Activated naive CD4-positive, alpha-beta T cell treated with Interleukin-2 at 50 U/mL for 16 hours (primary cell): ENCODE measurements around the gene SNX9.

ENCODE experiments used
- DNase-seq: peaks from one replicate; pipeline ENCODE4 v3.0.0-alpha.2; 2020

SNX9 gene

DNA sequence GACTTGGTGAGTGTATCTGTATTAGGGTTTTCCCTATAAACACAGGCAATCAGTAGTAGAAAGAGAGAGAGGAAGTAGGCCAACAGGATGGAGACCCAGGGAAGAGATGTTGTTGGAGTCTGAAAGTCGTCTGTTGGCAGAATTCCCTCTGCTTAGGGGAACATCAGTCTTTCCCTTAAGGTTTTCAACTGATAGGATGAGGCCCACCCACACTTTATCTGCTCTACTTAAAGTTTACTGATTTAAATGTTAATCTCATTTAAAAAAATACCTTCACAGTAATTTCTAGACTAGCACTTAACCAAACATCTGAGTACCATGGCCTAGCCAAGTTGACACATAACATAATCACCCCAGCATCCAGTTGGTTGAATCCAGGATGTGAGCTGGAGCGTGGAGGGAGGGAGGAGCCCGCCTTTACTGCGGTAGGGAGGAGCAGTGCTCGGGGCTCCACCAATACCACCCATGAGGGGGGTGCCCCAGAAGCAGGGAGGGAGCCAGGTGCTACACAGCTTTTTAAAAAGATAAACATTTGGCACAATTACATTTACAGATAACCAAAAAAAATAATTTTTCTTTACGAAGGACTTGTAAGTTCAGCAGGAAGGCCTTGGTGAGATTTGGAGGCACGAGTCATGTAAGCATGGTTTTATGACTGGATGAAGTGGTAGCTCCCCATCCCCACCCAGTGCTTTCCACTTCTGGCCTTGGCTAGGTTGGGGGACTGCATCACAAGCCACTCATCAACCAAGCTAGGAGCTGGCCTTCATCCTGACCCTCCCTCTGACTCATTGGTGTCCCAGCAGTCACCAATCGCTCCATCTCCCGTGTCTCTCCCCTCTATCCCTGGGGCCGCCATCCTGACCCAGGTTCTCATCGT lies 18.4 kb upstream of the SNX9 start:
- no peak for DNase-seq

DNA sequence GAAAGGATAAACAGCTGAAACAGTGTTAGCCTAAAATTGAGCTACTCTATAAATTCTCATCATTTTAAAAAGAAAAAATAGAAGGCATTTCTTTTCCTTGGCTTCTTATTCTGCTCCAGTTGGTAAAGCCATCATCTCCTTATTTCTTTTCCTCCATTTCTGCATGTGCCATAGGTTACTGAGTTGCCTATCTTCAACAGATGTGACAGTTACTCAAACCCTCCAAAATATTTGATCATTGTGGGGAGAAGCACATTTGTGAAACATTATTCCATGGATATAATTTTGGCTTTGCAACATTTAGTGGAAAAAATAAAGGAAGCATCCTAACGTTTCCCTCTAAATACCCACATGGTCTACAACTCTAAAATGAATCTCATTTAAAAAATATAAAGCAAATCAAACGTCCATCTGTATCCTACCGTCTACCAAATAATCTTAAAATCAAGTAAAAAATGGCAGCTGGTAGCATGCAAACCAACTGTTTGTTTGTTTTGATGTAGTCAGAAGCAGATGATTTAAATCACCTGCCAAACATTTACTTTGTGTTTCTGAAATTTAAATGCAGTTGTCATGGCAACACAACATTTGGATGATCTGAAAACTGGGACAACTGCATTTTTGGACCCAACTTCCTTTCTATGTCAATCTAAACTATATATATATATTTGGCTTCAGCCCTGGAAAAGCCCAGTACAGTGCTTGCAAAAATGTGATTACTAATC lies 16.8 kb upstream of the SNX9 start:
- no peak for DNase-seq

DNA sequence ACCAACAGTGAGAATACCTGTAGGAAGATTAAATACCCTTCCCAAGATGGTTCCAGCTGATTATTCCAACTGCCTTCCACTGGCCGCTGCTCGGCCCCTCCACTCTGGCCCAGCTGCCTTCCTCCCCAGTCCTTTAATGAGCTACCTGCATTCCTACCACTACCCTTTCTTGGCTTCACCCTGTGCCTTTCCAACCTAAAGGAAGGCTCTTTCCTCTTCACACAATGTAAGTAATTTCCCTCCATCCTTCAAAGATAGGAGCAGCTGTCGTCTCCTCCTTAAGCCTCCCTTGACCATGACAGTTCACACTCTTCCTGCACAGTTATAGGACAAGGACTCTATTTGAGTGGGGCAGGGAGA lies 16.2 kb upstream of the SNX9 start:
- DNase-seq: no peak

DNA sequence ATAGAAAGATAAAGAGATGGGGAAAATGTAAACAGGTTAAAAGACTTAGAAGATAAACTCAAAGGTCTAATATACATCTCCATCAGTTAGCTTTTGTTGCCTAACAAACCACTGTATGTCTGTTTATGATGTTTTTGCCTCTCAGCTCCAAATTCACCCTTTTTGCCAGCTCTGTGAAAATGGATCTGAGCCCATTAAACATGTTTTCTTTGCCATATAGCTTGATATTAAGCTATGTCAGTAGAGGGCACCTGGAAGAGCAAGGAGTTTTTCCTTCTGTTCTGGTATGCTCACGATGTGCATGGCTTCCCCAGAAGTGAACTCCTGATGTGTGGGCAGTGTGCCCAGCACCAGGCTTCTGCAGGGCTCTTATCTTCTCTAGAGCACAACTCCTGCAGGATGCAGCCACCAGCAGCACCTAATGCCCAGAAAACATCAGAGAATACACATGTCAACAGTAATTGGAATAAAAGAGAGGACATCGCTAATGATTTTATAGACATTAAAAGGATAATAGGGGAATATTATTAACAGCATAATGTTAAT lies 14.6 kb upstream of the SNX9 start:
- DNase-seq: no peak

DNA sequence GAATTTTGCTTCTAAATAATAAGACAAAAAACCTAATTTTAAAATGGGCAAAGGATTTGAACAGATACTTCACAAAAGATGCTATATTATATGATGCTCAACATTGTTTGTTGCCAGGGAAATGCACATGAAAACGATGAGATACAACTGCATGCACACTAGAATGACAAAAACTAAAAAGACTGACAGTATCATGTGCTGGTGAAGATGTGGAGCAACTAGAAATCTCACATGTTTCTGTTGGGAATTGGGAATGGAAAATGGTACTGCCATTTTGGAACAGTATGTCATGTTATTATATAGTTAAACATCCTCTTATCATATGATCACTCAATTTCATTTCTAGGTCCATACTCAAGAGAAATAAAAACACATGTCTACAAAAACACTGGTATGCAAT lies 13.4 kb upstream of the SNX9 start:
- no peak for DNase-seq

DNA sequence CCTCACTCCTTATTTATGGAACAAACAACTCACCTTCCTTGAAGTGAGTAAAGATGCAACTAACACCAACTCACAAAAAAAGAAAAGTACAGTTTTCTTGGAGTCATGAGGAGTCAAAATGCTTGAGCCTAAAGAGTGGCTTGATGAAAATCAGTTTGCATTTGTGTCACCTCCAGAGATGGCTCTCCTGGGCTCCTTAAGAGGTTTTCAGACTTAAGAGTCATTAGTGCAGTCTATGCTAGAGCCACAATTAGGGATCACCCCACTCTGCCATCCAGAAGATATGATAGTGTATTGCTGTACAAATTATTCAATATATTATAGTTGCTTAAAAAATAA lies 11.9 kb upstream of the SNX9 start:
- no peak for DNase-seq

DNA sequence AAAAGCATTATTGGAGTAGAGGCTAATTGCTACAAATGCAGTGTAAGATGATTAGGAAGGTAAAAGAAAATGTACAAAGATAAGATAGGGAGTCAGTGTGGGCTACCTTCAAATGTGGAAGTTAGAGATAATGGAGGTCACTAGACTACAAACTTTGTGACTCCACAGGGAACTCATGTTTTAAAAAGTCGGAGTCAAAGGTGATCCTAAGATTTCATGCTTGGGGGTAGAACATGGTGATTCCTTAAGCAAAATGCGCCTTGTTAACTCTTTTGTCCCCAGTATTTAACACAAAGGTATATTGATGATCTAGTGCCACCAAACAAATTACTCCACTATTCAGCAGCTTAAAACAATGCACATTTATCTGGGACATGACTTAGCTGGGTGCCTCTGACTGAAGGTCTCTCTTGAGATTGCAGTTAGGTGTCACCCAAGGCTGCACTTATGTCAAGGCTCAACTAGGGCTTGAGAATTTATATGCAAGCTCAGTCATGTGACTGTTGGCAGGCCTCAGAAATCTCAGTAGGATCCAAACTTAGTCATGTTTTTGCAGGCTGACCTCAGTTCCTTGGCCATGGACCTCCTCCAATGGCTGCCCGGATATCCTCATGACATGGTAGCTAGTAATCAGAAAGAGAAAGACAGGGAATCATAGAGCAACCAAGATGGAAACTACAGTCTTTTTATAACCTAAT lies 11.4 kb upstream of the SNX9 start:
- no peak for DNase-seq

DNA sequence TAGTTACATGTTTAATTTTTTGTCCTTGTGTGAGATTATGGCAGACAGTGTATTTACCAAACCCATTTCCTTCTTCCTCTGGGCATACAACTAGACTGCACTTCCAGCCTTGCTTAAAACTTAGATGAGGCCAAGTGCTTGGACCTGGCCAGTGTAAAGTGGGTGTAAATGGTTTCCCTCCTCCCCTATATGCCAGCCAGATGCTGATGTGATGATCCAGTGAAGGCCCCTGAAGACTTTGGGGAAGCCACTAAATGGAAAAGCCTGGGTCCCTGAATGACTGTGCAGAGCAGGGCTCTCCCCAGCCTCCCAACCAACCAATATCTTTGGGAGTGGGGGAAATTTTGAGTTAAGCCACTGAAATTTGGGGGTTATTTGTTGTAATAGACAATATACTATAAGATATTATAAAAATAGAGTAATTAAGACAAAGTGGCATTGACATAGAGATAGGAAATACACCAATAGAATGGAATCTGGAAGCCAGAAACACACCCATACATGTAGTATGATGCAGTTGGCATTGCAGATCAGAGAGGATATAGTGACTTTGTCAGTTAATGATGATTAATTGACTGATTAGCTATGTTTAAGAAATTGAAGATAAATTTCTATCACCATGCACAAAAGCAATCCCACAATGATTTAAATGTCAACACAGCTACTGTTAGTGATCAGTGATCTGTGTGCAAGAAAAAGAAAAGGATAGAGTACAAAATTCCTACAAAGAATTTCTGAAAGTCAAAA lies 10.4 kb upstream of the SNX9 start:
- DNase-seq: no peak

DNA sequence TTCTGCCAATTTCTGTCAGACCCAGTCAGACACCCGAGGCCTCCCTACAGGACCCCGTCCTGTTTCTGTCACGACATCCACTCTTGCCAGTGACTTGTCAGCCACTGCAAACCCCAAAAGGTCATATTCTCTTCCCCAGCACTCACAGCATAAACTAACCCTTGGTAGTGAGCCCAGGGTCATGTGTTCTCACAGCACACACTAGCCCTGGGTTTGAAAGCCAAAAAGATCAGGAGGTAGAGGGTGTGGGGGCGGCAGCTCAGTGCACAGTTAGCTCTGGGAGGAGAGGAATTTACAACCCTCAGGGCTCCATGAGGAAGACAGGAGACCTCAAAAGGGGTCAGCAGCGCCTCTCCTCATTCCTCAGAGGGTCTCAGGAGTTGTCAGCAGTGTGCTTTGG lies 9.9 kb upstream of the SNX9 start:
- no peak for DNase-seq

DNA sequence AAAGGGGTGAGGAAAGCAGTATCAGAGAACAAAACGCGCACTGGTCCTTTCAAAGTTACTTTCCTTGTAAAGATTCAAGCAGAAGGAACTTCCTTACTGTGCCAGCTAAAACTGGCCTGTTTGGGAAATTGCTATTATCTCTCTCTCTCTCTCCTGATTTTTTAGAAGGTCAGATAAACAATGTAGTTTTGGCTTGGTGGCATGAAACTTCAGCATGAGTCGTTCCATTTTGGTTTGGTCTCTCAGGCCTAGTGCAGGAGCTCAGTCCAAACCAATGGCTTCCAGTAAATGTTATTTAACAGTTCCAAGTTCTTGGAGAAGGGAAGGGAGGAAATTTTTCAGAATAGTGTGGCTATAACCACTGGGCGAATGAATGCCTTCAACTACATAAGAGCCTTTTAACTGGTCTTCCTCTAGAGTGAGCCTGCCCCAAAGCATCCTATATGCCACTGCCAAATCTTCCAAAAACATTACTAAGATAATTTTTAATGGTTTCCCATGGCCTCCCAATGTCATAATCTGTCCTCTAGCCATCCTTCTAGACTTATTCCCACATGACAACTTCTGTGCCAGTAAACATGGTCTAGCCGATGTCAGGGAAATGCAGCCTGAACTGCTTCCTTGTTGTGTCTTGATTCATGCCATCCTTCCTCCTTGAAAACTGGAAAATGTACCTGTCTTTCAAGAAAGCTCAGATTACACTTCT lies 9.1 kb upstream of the SNX9 start:
- DNase-seq: no peak

DNA sequence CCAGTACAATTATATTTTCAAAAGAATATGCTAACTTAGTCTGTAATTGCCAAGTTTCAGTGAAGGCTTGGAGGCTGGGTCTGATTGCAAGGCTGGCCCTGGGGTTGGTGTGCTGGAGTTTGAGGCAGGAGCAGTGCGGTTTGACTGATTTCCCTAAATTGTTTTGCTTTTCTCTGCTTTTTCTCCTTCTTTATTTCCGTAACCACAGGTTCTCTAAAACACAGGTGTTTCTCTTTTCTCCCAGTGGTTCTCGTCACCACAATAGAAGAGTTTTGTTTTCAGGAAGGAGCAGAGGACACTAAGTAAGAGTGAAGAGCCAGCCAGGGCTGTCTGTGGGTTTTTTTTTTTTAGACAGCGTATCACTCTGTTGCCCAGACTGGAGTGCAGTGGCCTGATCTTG lies 8.2 kb upstream of the SNX9 start:
- no peak for DNase-seq

DNA sequence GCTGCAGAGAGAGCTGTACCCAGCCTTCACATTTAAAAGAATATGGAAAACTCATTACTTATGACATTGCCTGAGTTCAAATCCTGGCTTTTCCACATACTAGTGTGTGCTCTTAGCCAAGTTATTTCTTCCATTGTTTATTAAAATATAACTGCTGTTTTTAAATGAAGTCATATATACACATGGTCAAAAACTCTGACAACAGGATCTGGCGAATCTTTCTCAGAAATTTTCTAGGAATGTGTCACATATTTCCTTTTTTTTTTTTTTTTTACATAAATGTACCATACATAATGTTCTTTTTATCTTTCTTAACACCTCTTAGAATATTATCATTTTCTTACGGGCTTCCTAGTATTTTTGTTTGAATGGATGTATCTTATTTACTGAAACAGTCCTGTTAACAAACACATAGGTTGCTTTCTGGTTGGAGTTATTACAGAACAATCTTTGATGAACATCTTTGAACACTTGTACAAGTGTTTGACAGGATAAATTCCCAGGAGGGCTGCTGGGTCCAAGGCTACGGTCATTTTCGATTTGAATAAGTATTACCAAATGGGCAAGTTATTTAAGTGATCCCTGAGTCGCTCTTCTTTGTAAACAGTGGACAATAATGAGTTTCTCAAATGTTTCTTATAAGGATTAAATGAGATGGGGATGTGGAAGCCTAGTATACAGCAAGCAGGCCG lies 1.6 kb upstream of the SNX9 start:
- no peak for DNase-seq

DNA sequence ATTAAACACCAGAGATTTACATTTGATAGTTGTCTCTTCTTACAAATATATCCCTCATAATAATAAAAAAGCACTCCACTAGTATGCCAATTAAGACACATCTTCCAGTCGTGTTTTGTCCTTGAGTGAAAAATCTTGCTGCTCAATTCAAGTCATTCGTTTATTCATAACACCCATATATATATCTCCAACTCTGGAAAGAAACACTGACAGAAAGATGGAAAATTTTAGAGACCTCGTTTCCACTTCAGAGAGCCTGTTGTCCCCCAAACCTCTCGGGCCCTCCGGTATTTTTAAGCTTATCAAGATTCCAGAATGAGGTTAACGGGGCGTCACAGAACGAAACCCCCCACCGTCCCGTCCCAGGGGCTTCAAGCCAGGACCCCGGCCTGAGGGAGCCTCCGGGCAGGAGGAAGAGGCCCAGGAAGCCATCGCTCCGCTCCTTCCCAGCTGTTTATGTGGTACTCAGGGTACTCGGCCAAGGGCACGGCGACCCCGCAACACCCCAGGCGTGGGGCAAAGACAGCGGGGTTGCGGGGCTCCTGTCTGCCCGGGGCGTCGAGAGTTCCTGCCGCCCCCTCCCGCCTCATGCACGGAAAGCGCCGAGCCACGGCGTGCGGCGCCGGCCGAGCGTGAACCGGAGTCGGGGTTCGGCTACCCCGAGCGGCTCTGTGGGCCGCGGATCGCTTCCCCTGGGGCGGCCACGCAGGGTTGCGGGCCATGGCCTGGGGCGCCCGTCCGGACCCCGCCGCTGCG lies 623 bp upstream of the SNX9 start:
- peak; percentile 38 for DNase-seq

DNA sequence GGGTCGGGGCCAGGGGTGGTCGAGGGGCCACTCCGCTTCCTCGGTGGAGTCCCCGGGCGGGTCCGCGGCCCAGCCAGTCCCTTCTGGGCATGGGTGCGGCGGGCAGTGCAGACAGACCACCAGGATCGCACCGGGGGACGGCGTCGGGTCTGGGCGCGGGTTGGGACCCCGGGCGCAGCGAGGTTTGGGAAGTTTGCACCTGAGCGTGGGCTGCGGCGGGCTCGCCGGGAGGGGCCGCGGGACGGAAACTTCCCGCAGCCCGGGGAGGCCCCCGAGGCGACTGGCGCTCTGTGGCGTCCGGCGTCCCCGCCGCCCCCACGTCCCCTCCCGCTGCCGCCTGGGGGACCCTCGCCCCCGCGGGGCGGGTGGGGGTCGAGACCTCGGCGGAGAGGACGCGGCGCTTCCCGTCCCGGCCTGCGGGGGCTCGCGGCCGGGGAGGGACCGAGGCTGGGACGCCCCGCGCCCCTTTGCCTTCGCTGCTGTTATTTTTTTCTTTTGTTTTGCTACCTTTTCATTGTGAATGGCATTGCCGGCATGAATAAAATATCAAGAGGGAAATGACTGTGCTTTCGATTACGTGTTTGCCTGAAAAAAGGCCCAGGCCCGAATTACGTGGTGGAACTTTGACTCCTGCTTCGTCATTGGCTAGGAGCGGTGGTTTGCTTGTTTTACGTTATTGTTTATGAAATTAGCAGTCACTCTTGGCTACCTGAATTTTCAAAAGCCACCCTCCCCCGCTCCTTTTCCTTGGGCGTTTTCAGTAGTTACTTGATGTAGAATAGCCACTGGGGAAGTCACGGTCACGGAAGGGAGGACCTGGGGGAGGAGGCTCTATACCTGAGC lies 703 bp downstream of the SNX9 start:
- peak; percentile 83 for DNase-seq

DNA sequence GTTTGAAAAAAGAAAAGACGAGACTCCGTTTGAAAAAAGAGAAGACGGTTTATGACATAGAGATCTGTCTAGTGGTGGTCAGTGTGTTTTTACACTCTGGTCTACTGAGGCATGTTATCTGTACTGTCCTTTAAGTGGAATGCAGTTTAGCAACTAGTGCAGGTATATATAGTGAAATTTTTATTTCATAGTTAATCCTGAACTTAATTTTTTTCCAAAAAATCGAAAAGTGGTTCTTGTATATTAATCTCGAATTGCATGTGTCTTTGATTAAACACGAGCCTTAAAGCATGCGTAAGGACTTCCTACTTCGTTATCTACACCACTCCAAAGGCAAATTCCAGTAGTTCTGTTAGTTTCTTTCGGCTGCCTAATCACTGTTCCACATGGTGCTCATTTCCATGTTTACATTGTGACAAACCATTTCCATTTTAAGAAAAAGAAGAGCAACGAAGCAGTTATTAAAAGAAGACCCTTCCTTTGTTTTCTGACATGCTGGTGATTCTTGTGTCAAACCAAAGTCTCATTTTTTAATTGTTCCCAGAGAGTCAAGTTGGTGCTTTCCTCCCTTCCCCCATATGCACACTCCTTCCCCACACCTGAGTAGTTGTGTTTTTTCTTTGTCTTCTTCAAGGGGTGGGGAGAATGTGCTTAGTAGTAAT lies 2.3 kb downstream of the SNX9 start:
- no peak for DNase-seq

DNA sequence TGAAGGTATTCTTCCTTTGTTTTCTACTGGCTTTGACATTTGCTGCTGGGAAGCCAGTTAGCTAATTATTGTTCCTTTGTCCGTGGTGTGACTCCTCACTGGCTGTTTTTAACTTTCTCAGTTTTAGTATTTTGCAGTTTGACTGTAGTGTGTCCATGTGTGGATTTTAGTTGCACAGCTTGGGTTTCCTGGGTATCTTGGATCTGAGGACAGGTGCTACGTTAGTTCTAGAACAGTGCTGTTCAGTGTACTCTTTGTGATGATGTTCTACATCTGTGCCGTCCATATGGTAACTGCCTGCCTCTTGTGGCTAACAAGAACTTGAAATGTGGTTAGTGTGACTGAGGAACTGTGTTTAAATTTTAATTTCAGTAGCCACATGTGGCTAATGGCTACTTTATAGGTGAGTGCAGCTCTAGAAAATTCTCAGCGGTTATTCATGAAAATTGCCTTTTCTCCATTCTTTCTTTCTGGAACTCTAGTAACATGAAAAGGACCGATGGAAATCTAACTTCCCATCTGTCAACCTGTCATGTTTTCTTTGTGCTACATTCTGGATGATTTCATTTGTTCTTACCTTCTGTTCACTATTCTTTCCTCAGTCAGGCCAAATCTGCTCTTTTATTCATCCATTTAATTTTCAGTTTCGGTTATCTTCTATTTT lies 7.4 kb downstream of the SNX9 start:
- DNase-seq: no peak

DNA sequence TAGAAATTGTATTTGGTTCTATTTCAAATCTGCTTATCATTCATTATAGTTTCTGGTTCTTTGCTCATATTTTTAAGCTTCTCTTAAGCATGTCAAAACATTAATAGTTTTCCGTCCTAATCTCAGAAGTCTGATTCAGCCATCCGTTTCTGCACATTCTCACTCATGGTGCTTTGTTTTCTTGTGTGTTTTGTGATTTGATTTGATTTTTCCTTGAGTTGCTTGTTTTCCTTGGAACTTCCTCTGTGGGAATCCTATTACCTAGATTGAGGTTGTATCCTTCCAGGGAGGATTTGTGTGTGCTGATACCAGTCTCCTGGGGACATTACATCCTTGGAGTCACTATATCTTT lies 7.9 kb downstream of the SNX9 start:
- no peak for DNase-seq

DNA sequence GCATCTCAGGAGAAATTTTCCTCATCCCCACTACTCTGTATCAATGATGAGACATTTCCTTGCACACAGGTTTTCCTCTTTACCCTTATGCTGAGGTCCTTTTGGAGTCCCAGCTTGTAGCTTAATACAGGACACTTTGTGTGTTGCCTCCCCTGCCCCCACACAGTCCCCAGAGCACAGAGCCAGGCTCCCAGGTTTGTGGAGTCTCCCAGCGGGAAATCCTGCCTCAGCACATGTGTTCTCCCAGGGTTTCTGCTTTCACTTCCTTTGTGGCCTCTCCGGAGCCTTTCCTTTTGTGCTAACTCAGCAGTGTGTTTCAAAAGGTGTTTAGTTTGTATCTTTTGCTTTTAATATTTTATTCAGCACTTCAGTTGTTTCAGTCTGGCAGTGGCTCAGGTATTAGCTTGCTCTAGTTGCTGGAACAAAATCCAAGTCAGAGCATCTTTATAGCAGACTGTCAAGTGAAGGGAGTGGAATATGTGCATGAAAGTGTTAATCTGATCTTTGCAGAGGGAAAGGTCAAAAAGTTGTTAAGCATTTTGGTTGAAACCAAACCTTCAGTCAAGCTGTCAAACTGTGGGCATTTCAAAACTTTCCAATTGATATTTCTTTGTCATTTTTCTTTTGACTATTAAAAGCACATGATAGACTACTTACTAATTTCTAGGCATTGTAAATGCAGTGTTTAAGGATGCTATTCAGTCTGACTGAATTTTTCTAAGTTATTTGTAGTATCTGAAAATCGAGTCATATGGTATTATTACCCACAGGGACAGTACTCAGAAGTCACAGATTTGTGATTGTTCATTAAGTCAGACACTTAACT lies 8.6 kb downstream of the SNX9 start:
- DNase-seq: no peak
